ENCODE data around the gene PTH2R. TPM values are rescaled to one million over a fixed set of nuclear protein-coding genes. Genes with fewer than 3 reads are reported as not detected.

PTH2R gene
- total RNA-seq, 1 experiment from 2014 or later: 0.10 TPM

DNA sequence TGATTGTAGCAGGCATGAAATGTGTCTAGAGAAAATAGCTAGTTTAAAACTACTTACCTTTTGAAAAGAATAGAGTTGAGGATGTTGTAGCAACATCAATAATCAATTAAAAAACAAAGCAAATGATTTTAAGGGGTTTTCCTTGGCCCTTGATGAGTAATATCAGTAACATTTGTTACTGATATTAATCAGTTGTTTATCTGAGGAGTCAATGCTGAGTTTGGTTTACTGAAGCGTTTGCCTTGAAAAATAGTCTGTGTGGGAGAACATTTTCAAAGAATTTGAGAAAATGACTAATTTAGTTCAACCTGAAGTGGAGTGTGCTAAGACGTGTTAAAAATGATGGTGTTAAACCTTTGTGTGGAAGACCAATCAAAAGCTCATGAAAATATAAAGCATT lies 9.3 kb downstream of the PTH2R start:
- TF ChIP-seq TCF7L2 (IDR thresholded peaks at IDR 0.05; ENCODE audit: low read depth, low read length): no peak
- TF ChIP-seq REST (IDR thresholded peaks at IDR 0.05; ENCODE audit: insufficient read depth in 1 of 2, low read depth in 2 of 2, low read length in 1 of 2): no peak
- TF ChIP-seq, protein P1, sequence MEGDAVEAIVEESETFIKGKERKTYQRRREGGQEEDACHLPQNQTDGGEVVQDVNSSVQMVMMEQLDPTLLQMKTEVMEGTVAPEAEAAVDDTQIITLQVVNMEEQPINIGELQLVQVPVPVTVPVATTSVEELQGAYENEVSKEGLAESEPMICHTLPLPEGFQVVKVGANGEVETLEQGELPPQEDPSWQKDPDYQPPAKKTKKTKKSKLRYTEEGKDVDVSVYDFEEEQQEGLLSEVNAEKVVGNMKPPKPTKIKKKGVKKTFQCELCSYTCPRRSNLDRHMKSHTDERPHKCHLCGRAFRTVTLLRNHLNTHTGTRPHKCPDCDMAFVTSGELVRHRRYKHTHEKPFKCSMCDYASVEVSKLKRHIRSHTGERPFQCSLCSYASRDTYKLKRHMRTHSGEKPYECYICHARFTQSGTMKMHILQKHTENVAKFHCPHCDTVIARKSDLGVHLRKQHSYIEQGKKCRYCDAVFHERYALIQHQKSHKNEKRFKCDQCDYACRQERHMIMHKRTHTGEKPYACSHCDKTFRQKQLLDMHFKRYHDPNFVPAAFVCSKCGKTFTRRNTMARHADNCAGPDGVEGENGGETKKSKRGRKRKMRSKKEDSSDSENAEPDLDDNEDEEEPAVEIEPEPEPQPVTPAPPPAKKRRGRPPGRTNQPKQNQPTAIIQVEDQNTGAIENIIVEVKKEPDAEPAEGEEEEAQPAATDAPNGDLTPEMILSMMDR (IDR thresholded peaks at IDR 0.05): no peak
- TF ChIP-seq POLR2AphosphoS5 (IDR thresholded peaks at IDR 0.05; ENCODE audit: low read depth, low read length): no peak
- no peak for TF ChIP-seq SIN3A (IDR thresholded peaks at IDR 0.05; ENCODE audit: borderline replicate concordance, insufficient read depth, low read depth, low read length)
- ChIA-PET POLR2A (no interaction called here), CTCF (no interaction called here)
- in situ Hi-C loops (cut with HindIII; ENCODE audit: low pct_unique_long_range_greater_than_20kb, low sequenced_read_pairs) (no loop called here), intact Hi-C loops (cut with micrococcal nuclease; ENCODE audit: unreplicated experiment) (no loop called here)
- no peaks in the 10 kb centered on the region for H3K27me3 ChIP-seq (ENCODE audit: control insufficient read depth, insufficient read depth, low read length)
- no peak for DNase-seq (ENCODE audit: low read depth, low spot score)
- no peaks in the 10 kb centered on the region for H3K4me1 ChIP-seq (ENCODE audit: control insufficient read depth, insufficient read depth, low read length)
- H3K36me3 ChIP-seq (ENCODE audit: control insufficient read depth, insufficient read depth, low read length): no peaks in the 10 kb centered on the region
- no TSS peak for BruUV-seq (replicated peaks)
- no peak overlapping the region for H3K4me3 ChIP-seq (ENCODE audit: low read depth in 2 of 2, low read length in 2 of 2)
- no peak overlapping the region for H3K27ac ChIP-seq (ENCODE audit: low read length)
- ATAC-seq: no peak
- no peaks in the 10 kb centered on the region for H3K9me3 ChIP-seq (ENCODE audit: control insufficient read depth, insufficient read depth, low read depth, low read length)

DNA sequence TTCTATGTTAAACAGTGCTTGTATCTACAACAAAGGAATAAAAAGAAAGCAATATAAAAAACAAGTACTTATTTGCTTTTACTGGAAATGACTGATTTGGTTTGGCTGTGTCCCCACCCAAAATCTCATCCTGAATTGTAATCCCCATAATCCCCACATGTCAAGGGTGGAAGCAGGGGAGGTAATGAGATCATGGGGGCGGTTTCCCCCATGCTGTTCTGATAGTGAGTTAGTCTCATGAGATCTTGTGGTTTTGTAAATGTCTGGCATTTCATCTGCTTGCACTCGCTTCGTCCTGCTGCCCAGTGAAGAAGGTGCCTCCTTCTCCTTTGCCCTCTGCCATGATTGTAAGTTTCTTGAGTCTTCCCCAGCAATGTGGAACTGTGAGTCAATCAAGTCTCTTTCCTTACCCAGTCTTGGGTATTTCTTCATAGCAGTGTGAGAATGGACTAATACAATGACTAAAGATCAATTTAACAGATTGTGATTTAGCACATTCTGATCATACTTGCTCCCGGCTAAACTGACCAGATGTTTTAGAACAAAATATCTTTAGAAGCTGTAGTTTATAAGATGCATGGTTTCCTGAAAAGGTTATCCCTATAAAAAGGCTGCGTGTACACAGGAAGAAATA lies 19.9 kb downstream of the PTH2R start:
- no peak overlapping the region for H3K4me3 ChIP-seq (ENCODE audit: low read depth in 2 of 2, low read length in 2 of 2)
- no peaks in the 10 kb centered on the region for H3K4me1 ChIP-seq (ENCODE audit: control insufficient read depth, insufficient read depth, low read length)
- H3K36me3 ChIP-seq (ENCODE audit: control insufficient read depth, insufficient read depth, low read length): no peaks in the 10 kb centered on the region
- no peaks in the 10 kb centered on the region for H3K9me3 ChIP-seq (ENCODE audit: control insufficient read depth, insufficient read depth, low read depth, low read length)
- DNase-seq (ENCODE audit: low read depth, low spot score) (no peak), ATAC-seq (no peak)
- CTCF ChIA-PET: no interaction called here
- no TSS peak for BruUV-seq (replicated peaks)
- TF ChIP-seq, protein P1 (IDR thresholded peaks at IDR 0.05): no peak
- no peak for TF ChIP-seq POLR2AphosphoS5 (IDR thresholded peaks at IDR 0.05; ENCODE audit: low read depth, low read length)
- no peak for TF ChIP-seq SIN3A (IDR thresholded peaks at IDR 0.05; ENCODE audit: borderline replicate concordance, insufficient read depth, low read depth, low read length)
- no peak for TF ChIP-seq TCF7L2 (IDR thresholded peaks at IDR 0.05; ENCODE audit: low read depth, low read length)
- no peak for TF ChIP-seq REST (IDR thresholded peaks at IDR 0.05; ENCODE audit: insufficient read depth in 1 of 2, low read depth in 2 of 2, low read length in 1 of 2)
- H3K27ac ChIP-seq (ENCODE audit: low read length): no peak overlapping the region
- POLR2A ChIA-PET: no interaction called here
- intact Hi-C loops (cut with micrococcal nuclease; ENCODE audit: unreplicated experiment): no loop called here
- H3K27me3 ChIP-seq (ENCODE audit: control insufficient read depth, insufficient read depth, low read length): no peaks in the 10 kb centered on the region
- in situ Hi-C loops (cut with HindIII; ENCODE audit: low pct_unique_long_range_greater_than_20kb, low sequenced_read_pairs): no loop called here

Measured in Panc1 (cell line).